ENCODE results near the gene RTL5.

DNA sequence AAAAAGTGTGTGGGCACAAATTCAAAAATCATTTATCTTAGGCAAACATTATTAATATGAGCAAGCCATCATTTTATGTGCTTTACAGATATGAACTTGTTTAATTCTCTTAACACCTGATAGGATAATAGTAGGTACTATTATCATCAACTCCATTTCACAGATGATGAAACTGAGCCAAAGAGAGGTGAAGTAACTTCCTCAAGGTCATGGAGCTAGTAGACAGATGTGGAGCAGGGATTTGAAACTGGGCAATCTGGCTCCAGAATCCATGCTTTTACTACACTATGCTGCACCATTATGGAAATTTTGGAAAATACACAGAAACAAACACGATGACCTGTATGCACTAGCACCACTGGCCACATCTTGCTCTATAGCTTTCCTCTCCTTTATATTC lies 48.8 kb upstream of the RTL5 start:
- TF ChIP-seq, protein P1, sequence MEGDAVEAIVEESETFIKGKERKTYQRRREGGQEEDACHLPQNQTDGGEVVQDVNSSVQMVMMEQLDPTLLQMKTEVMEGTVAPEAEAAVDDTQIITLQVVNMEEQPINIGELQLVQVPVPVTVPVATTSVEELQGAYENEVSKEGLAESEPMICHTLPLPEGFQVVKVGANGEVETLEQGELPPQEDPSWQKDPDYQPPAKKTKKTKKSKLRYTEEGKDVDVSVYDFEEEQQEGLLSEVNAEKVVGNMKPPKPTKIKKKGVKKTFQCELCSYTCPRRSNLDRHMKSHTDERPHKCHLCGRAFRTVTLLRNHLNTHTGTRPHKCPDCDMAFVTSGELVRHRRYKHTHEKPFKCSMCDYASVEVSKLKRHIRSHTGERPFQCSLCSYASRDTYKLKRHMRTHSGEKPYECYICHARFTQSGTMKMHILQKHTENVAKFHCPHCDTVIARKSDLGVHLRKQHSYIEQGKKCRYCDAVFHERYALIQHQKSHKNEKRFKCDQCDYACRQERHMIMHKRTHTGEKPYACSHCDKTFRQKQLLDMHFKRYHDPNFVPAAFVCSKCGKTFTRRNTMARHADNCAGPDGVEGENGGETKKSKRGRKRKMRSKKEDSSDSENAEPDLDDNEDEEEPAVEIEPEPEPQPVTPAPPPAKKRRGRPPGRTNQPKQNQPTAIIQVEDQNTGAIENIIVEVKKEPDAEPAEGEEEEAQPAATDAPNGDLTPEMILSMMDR (conservative IDR thresholded peaks at IDR 0.05; ENCODE audit: low read depth, low read length) = no peak
- no peak for TF ChIP-seq EZH2 (IDR thresholded peaks at IDR 0.05; ENCODE audit: borderline replicate concordance, low read depth, low read length, poor library complexity, severe bottlenecking)

Data from A673 (cell line).